Measurements from ENCODE around the gene MYPOP.
"Not testable (repeated sequence)": the region's sequence is repeated elsewhere in the genome, so short reads cannot be mapped to it uniquely, and the experiment has no call there.

MYPOP gene

DNA sequence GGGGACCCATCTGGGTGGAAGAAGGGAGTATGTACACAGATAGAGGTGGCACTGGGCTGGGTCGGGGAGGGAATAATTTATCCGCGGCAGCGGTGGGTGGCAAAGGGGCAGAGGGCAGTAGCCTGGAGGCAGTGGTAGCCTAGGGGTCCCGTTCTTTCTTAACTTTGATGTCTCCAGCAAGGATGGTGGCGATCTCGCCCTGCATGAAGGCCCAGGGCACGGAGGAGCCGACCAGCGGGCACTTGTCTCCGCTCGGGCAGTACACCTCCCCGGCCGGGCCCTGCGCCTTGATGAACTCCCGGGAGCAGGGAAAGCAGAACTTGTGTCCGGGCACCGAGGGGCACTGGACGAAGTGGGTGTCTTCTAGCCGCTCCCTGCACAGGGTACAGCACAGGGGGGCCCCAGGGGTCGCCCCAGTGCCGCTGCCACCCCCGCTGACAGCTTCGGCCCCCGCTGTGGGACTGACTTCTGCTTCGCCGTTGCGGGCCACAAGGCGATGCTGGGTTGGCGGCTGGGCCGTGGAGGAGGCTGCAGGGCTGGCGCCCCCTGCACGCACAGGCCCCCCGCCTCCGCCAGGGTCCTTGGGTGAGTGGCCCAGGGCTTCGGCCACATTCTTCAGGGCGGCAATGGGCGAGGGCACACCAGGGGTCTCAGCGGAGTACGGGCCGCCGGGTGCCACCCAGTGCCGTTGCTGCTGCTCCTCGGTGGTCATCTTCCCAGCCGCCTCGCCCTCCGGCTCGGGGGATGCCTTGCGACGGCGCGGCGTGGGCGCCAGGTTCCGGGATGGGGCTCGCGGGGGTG is 18.3 kb downstream of the MYPOP start:
- DNase-seq (ENCODE audit: extremely low read depth in 1 of 2, low read depth in 1 of 2) = no peak

DNA sequence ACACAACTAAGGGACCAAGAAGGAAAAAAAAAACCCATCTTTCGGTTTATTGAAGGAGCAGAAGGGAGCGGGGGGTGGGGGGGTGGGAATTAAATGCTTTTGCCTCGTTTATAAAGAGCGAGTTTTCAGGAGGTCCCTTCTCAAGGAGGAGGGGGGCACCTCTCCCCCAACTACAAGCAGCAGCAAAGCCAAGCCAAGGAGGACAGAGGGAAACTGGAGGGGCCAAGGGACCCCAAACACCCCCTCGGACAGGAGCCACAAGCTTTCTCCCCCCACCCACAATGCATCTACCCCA is 18.9 kb downstream of the MYPOP start:
- no peak for DNase-seq (ENCODE audit: extremely low read depth in 1 of 2, low read depth in 1 of 2)

- DNase-seq (ENCODE audit: extremely low read depth in 1 of 2, low read depth in 1 of 2) = peak; percentile 42 to 65
These were observed 19.5 kb downstream of the MYPOP start for GRCh38 chr19:45882652-45883585.

GRCh38 chr19:45881909-45882528 is 20.4 kb downstream of the MYPOP start:
- no peak for DNase-seq (ENCODE audit: extremely low read depth in 1 of 2, low read depth in 1 of 2)

- DNase-seq (ENCODE audit: extremely low read depth in 1 of 2, low read depth in 1 of 2) = no peak
These were observed 21.1 kb downstream of the MYPOP start for GRCh38 chr19:45881082-45881908.

DNA sequence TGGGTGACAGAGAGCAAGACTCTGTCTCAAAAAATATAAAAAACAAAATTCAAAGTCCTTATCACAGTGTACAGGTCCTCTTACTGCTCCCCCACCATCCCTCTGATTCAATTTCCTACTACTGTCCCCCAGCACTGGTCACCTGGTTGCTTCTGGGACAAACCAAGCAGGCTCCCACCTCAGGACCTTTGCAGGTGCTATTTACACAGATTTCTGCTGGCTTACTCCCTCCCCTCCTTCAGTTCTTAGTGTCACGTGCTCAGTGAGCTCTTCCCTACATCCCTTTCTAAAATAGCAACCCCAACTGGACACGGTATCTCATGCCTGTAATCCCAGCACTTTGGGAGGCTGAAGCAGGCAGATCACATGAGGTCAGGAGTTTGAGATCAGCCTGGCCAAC is 22.4 kb downstream of the MYPOP start:
- no peak for DNase-seq (ENCODE audit: extremely low read depth in 1 of 2, low read depth in 1 of 2)

DNA sequence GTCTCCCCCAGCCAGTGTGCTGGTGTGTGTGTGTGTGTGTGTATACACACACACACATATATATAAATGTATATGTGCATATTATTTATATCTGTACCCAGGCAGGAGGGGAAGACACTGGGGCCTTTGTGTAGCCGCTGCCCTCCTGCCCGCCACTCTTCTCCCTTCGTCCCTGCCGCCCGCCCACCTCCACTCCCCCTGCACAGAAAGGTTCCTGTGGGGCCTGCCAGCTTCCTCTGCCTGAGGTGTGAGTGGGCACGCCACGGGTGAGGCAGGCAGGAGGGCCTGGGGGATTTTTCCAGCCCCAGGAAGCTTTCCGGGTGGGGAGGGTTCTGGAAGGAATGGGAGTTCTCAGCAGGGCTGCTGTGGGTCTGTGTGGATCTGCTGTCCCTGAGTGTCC is 23.4 kb downstream of the MYPOP start:
- no peak for DNase-seq (ENCODE audit: extremely low read depth in 1 of 2, low read depth in 1 of 2)

- DNase-seq (ENCODE audit: extremely low read depth in 1 of 2, low read depth in 1 of 2) = no peak
These were observed 24.2 kb downstream of the MYPOP start for GRCh38 chr19:45878043-45878794.

- no peak for DNase-seq (ENCODE audit: extremely low read depth in 1 of 2, low read depth in 1 of 2)
These were observed 25.8 kb downstream of the MYPOP start for GRCh38 chr19:45876411-45877197.

GRCh38 chr19:45876161-45876410 is 26.3 kb downstream of the MYPOP start:
- no peak for DNase-seq (ENCODE audit: extremely low read depth in 1 of 2, low read depth in 1 of 2)

GRCh38 chr19:45874620-45874966 is 27.8 kb downstream of the MYPOP start:
- no peak for DNase-seq (ENCODE audit: extremely low read depth in 1 of 2, low read depth in 1 of 2)

DNA sequence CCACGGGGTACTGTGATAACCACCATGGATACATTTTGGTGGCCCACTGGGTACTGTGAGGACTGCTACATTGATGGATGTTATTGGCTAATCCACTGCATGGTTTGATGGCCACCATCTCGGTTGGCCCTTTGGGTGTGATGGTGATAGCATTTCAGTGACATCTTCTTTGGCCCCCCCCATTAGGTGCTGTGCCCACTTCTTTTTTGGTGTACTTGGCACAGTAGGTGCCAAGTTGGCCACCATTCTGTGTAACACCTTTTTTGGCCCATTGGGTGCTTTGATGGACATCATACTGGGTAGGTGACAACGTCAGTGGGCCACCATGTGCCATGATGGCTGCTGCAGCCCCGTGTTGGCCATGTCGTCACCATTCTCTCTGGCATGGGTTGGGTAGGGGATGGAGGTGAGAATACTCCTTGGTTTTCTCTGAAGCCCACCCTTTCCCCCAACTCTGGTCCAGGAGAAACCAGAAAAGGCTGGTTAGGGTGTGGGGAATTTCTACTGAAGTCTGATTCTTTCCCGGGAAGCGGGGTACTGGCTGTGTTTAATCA is 29.1 kb downstream of the MYPOP start:
- no peak for DNase-seq (ENCODE audit: extremely low read depth in 1 of 2, low read depth in 1 of 2)

- no peak for DNase-seq (ENCODE audit: extremely low read depth in 1 of 2, low read depth in 1 of 2)
These were observed 30.1 kb downstream of the MYPOP start for GRCh38 chr19:45872095-45872919.

DNA sequence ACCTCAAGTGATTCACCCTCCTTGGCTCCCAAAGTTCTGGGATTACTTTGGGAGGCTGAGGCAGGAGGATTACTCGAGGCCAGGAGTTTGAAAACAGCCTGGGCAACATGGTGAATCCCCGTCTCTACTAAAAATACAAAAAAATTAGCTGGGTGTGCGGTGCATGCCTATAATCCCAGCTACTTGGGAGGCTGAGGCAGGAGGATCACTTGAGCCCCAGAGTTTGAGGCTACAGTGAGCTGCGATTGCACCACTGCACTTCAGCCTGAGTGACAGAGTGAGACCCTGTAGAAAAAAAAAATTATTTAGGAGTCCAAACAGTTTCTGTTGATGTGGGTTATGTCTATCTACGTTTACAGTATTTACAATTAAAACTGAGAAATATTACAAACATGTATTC is 31.6 kb downstream of the MYPOP start:
- DNase-seq (ENCODE audit: extremely low read depth in 1 of 2, low read depth in 1 of 2) = no peak

DNA sequence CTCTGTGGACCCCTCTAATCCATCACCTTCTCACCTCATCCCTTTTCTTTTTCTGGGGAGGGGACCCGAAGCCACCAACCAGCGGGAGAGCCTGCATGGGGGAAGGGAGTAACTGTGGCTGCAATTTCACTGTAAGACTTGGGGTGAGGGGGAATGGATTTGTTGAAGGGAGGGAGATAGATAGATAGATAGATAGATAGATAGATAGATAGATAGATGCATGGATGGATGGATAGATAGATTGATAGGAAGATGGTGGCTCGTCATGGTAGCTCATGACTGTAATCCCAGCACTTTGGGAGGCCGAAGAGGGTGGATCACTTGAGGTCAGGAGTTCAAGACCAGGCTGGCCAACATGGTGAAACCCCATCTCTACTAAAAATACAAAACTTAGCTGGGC is 35.2 kb downstream of the MYPOP start:
- not testable (repeated sequence) for DNase-seq (ENCODE audit: extremely low read depth in 1 of 2, low read depth in 1 of 2)

- DNase-seq (ENCODE audit: extremely low read depth in 1 of 2, low read depth in 1 of 2) = no peak
These were observed 35.8 kb downstream of the MYPOP start for GRCh38 chr19:45866400-45867176.

- DNase-seq (ENCODE audit: extremely low read depth in 1 of 2, low read depth in 1 of 2) = no peak
These were observed 37.0 kb downstream of the MYPOP start for GRCh38 chr19:45865269-45865948.
